Measurements from ENCODE around the gene PCP2. TPM values are rescaled to one million over a fixed set of nuclear protein-coding genes. Genes with fewer than 3 reads are reported as not detected.
"Not testable (repeated sequence)": the region's sequence is repeated elsewhere in the genome, so short reads cannot be mapped to it uniquely, and the experiment has no call there.

Gene PCP2
- total RNA-seq, 4 donors from 2014 or later: 0.53 to 0.57 TPM; not detected in 2

DNA sequence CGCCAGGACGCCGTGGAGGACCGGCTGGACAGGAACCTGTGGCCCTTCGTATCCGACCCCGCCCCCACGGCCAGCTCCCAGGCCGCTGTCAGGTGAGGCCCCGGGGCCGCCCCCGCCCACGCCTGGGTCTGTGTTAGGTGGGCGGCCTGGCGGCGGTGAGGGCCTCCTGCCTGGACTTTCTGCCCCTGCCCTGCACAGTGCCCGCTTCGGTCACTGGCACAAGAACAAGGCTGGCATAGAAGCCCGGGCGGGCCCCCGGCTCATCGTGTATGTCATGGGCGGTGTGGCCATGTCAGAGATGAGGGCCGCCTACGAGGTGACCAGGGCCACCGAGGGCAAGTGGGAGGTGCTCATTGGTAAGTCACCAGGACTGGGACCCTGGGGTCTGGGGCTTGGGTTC lies 13.6 kb upstream of the PCP2 start:
- intact Hi-C loops (cut with DNase I): no loop called here
- Histone ChIP-seq H3K4me1 (peaks cover 0 to 3% (median under 1%) of the 10 kb centered on the region in 3 donors), H3K9me3 (no peaks in the 10 kb centered on the region), H3K4me3 (no peak overlapping the region), H3K36me3 (peaks cover 0 to 44% (median 4%) of the 10 kb centered on the region in 3 donors), H3K27ac (no peak overlapping the region), H3K27me3 (peaks cover 0 to 58% (median 0%) of the 10 kb centered on the region in 4 donors)
- no CpG with 5 or more reads among the region's 26 CpGs for WGBS, 2 donors
- DNase-seq: no peak
- TF ChIP-seq POLR2A (IDR thresholded peaks at IDR 0.05): no peak
- TF ChIP-seq, protein P1, sequence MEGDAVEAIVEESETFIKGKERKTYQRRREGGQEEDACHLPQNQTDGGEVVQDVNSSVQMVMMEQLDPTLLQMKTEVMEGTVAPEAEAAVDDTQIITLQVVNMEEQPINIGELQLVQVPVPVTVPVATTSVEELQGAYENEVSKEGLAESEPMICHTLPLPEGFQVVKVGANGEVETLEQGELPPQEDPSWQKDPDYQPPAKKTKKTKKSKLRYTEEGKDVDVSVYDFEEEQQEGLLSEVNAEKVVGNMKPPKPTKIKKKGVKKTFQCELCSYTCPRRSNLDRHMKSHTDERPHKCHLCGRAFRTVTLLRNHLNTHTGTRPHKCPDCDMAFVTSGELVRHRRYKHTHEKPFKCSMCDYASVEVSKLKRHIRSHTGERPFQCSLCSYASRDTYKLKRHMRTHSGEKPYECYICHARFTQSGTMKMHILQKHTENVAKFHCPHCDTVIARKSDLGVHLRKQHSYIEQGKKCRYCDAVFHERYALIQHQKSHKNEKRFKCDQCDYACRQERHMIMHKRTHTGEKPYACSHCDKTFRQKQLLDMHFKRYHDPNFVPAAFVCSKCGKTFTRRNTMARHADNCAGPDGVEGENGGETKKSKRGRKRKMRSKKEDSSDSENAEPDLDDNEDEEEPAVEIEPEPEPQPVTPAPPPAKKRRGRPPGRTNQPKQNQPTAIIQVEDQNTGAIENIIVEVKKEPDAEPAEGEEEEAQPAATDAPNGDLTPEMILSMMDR (IDR thresholded peaks at IDR 0.05): no peak

DNA sequence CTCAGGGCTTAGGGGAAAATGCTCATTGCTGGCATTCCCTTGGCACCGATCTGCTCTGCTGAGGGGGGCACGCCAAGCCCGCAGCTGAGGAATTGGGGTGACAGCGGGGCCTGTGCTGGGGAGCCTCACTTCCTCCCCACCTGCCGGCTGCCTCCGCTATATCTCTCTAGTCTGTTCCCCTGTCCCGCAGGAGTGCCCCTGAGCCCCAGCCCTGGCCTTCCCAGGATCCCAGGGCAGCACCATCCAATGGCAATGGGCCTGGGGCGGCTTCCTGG lies 12.8 kb upstream of the PCP2 start:
- H3K27ac ChIP-seq: no peak overlapping the region
- peaks cover 0 to 47% (median 4%) of the 10 kb centered on the region in 3 donors for H3K36me3 ChIP-seq
- H3K4me3 ChIP-seq: no peak overlapping the region

DNA sequence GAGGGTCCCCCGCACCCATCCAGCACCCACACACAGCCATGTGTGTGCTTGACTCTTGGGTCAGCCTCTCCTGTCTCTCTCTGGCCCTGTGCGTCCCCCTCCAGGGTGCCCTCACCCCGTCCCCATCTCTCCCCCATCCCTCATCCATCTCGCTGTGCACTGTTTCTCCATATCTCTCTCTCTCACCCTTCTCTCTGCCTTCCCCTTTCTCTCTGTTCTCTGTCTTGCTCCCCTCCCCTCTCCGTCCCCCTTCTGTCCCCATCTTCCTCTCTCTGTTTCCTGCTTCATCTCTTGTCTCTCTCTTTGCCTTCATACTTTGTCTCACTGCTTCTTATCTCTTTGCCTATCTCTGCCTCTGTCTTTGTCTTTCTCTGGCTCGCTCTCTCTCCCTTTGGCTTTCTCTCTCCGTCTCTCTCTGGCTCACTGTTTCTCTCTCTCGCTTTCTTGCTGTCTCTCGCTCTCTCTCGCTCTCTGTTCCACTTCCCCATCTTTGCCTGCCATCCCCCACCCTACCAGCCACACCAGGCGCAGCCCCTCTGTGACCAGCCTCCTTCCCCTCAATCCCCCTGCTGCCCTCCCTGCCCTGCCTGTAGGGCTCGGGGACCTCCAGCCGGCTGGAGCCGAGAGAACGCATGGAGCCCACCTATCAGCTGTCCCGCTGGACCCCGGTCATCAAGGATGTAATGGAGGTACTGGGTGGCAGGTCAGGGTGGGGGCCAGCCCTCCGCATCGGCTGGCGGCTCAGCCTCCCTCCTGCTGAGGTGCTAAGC lies 12.3 kb upstream of the PCP2 start:
- H3K27me3 ChIP-seq: peaks cover 0 to 49% (median 0%) of the 10 kb centered on the region in 4 donors
- TF ChIP-seq POLR2A (IDR thresholded peaks at IDR 0.05): no peak
- TF ChIP-seq, protein P1 (IDR thresholded peaks at IDR 0.05): no peak
- H3K36me3 ChIP-seq: peaks cover 0 to 51% (median 4%) of the 10 kb centered on the region in 3 donors
- H3K4me1 ChIP-seq: no peaks in the 10 kb centered on the region
- H3K4me3 ChIP-seq: no peak overlapping the region
- WGBS, 2 donors: 65 to 75% methylated on average over 11 to 14 of the region's 20 CpGs
- no peak for DNase-seq
- intact Hi-C loops (cut with DNase I): no loop called here
- no peaks in the 10 kb centered on the region for H3K9me3 ChIP-seq
- no peak overlapping the region for H3K27ac ChIP-seq

More for the DNA sequence above, 12.8 kb upstream of the PCP2 start:
- no peak for DNase-seq
- TF ChIP-seq, protein P1 (IDR thresholded peaks at IDR 0.05): no peak
- TF ChIP-seq POLR2A (IDR thresholded peaks at IDR 0.05): no peak
- H3K9me3 ChIP-seq: no peaks in the 10 kb centered on the region
- intact Hi-C loops (cut with DNase I): no loop called here
- H3K4me1 ChIP-seq: no peaks in the 10 kb centered on the region
- peaks cover 0 to 54% (median 0%) of the 10 kb centered on the region in 4 donors for H3K27me3 ChIP-seq
- WGBS, 2 donors: 91 to 100% methylated on average over 2 to 5 of the region's 8 CpGs

DNA sequence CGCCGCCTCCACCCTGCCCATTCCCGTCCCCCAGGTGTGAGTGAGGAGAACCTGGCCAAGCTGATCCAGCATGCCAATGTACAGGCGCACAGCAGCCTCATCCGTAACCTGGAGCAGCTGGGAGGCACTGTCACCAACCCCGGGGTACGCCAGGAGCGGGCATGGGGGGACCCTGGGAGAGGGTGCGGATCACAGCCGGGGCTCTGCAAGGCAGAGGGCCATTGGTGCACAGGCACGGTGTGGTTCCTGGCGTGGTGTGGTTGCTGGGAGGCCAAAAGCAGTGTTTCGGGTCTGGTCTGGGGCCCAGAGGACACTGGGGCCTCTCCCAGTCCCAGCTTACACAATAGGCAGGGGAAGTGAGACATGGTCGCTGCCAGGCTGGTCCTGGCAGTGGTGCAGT lies 11.6 kb upstream of the PCP2 start:
- Histone ChIP-seq H3K27ac (no peak overlapping the region), H3K4me3 (no peak overlapping the region), H3K9me3 (no peaks in the 10 kb centered on the region), H3K4me1 (no peaks in the 10 kb centered on the region), H3K36me3 (peaks cover 0 to 57% (median 4%) of the 10 kb centered on the region in 3 donors), H3K27me3 (peaks cover 0 to 42% (median 0%) of the 10 kb centered on the region in 4 donors)
- 60 to 81% methylated on average over 1 to 4 of the region's 14 CpGs for WGBS, 2 donors
- TF ChIP-seq, protein P1 (IDR thresholded peaks at IDR 0.05): no peak
- TF ChIP-seq POLR2A (IDR thresholded peaks at IDR 0.05): no peak
- intact Hi-C loops (cut with DNase I): no loop called here
- DNase-seq: no peak

DNA sequence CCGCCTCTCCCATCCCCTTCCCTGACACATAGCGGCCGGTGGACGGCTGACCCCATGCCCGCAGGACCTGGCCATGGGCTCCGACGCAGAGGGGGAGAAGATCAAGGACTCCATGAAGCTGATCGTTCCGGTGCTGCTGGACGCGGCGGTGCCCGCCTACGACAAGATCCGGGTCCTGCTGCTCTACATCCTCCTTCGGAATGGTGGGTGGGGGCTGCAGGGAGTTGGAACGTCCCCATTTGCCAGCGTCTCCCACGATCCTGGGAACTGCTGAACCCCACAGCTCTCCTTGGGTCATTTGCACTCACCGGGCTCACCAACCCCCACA lies 11.0 kb upstream of the PCP2 start:
- no peak overlapping the region for H3K27ac ChIP-seq
- H3K4me1 ChIP-seq: no peaks in the 10 kb centered on the region
- peaks cover 0 to 42% (median 0%) of the 10 kb centered on the region in 4 donors for H3K27me3 ChIP-seq
- no peak for TF ChIP-seq POLR2A (IDR thresholded peaks at IDR 0.05)
- TF ChIP-seq, protein P1 (IDR thresholded peaks at IDR 0.05): no peak
- H3K4me3 ChIP-seq: no peak overlapping the region
- intact Hi-C loops (cut with DNase I): no loop called here
- no peaks in the 10 kb centered on the region for H3K9me3 ChIP-seq
- DNase-seq: no peak
- WGBS, 2 donors: 94 to 100% methylated on average over 1 to 3 of the region's 20 CpGs
- H3K36me3 ChIP-seq: peaks cover 0 to 57% (median 4%) of the 10 kb centered on the region in 3 donors

DNA sequence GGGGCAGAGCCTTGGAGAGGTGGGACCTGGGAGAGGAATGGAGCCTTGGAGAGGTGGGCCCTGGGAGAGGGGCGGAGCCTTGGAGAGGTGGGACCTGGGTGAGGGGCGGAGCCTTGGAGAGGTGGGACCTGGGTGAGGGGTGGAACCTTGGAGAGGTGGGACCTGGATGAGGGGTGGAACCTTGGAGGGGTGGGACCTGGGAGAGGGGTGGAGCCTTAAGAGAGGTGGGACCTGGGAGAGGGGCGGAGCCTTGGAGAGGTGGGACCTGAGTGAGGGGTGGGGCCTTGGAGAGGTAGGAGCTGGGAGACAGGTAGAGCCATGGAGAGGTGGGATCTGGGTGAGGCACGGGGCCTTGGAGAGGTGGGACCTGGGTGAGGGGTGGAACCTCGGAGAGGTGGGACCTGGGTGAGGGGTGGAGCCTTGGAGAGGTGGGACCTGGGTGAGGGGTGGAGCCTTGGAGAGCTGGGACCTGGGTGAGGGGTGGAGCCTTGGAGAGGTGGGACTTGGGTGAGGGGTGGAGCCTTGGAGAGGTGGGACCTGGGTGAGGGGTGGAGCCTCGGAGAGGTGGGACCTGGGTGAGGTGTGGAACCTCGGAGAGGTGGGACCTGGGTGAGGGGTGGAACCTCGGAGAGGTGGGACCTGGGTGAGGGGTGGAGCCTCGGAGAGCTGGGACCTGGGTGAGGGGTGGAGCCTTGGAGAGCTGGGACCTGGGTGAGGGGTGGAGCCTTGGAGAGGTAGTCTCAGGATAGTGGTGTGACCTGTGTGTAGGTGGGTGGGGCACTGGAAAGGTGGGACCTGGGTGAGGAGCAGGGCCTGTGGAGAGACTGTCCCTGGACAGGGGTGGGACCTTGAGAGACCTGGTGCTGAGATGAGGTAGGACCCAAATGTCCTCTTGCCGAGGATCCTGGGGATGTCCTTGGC lies 10.4 kb upstream of the PCP2 start:
- H3K9me3 ChIP-seq; DNase-seq; intact Hi-C loops (cut with DNase I); H3K4me1 ChIP-seq; H3K4me3 ChIP-seq; H3K27ac ChIP-seq: not testable (repeated sequence)
- Histone ChIP-seq H3K27me3 (peaks cover 0 to 49% (median 0%) of the 10 kb centered on the region in 4 donors), H3K36me3 (peaks cover 0 to 57% (median 4%) of the 10 kb centered on the region in 3 donors)
- 57 to 64% methylated on average over 8 to 9 of the region's 10 CpGs for WGBS, 2 donors

Measured in esophagus squamous epithelium (tissue), 5 donors.